Prostate gland (tissue), 2 donors: ENCODE data around the gene SNX25.
"Not testable (repeated sequence)": the region's sequence is repeated elsewhere in the genome, so short reads cannot be mapped to it uniquely, and the experiment has no call there.

Experiments
- POLR2A ChIP-seq: fragments of 450-650 bp; IDR thresholded peaks from one replicate; pipeline ENCODE4 v1.6.1; 2016; ENCODE audit warnings: antibody characterized with exemption, mild to moderate bottlenecking
- POLR2AphosphoS5 ChIP-seq: sonication (generic); formaldehyde crosslinking; IDR thresholded peaks from one replicate; pipeline ENCODE4 v1.6.1; 2017; ENCODE audit warnings: antibody characterized with exemption
- TF ChIP-seq, protein P1 (sequence below), 4 experiments: fragments of 200-600 bp in 2 of 4; fragments of 450-650 bp in 2 of 4; sonication (generic) in 2 of 4; IDR thresholded peaks; 1 replicate in 3 of 4; 2 replicates in 1 of 4; pipeline ENCODE4 v1.5.1; 2016 to 2019; ENCODE audit warnings: antibody characterized with exemption in 4 of 4, mild to moderate bottlenecking in 2 of 4, moderate library complexity in 2 of 4

DNA sequence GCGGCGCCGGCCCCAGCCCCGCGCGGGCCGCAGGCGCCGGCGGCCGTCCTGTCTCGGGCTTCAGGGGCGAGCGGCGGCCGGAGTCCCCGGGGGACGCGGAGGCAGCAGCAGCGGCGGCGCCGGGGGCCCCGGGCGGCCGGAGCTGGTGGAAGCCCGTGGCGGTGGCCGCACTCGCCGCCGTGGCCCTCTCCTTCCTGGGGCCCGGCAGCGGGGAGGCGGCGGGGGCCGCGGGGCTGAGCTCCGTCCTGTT is 379 bp downstream of the SNX25 start:
- TF ChIP-seq, protein P1, sequence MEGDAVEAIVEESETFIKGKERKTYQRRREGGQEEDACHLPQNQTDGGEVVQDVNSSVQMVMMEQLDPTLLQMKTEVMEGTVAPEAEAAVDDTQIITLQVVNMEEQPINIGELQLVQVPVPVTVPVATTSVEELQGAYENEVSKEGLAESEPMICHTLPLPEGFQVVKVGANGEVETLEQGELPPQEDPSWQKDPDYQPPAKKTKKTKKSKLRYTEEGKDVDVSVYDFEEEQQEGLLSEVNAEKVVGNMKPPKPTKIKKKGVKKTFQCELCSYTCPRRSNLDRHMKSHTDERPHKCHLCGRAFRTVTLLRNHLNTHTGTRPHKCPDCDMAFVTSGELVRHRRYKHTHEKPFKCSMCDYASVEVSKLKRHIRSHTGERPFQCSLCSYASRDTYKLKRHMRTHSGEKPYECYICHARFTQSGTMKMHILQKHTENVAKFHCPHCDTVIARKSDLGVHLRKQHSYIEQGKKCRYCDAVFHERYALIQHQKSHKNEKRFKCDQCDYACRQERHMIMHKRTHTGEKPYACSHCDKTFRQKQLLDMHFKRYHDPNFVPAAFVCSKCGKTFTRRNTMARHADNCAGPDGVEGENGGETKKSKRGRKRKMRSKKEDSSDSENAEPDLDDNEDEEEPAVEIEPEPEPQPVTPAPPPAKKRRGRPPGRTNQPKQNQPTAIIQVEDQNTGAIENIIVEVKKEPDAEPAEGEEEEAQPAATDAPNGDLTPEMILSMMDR (IDR thresholded peaks at IDR 0.05) = not testable (repeated sequence)
- not testable (repeated sequence) for TF ChIP-seq POLR2A, POLR2AphosphoS5
